ENCODE data around the gene GORAB. TPM values are rescaled to one million over a fixed set of nuclear protein-coding genes. Genes with fewer than 3 reads are reported as not detected.

Gene GORAB
- total and polyA plus RNA-seq, 2 donors from 2014 or later = 5.8 to 13.6 TPM

DNA sequence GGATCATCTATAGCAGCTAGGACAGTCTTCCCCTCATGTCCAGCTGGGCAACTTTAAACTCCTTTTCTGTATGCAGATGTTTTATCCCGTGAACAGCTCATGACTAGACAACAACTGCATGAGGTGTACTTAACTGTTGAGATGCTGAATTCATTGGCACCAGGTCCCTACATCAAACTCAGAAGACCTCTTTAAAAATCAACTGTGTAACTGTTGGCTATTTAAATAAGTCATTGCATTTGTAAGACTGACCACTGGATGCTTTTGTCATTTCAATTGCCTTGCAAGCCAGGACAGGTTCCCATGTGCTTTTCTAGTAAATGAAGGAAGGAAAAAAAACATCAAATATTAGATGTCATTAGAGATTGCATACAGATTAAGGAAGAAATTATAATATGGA lies 28.3 kb upstream of the GORAB start:
- FAIRE-seq (no peak), DNase-seq (no peak)
- TF ChIP-seq, protein P1, sequence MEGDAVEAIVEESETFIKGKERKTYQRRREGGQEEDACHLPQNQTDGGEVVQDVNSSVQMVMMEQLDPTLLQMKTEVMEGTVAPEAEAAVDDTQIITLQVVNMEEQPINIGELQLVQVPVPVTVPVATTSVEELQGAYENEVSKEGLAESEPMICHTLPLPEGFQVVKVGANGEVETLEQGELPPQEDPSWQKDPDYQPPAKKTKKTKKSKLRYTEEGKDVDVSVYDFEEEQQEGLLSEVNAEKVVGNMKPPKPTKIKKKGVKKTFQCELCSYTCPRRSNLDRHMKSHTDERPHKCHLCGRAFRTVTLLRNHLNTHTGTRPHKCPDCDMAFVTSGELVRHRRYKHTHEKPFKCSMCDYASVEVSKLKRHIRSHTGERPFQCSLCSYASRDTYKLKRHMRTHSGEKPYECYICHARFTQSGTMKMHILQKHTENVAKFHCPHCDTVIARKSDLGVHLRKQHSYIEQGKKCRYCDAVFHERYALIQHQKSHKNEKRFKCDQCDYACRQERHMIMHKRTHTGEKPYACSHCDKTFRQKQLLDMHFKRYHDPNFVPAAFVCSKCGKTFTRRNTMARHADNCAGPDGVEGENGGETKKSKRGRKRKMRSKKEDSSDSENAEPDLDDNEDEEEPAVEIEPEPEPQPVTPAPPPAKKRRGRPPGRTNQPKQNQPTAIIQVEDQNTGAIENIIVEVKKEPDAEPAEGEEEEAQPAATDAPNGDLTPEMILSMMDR (IDR thresholded peaks at IDR 0.05; ENCODE audit: borderline replicate concordance, extremely low read depth, insufficient read depth) = no peak
- Histone ChIP-seq H3K4me1 (ENCODE audit: control insufficient read depth in 2 of 3, insufficient read depth in 2 of 3, low read depth in 1 of 3, low read length in 3 of 3) (no peaks in the 10 kb centered on the region), H3K27me3 (ENCODE audit: control insufficient read depth, insufficient read depth, low read length) (no peaks in the 10 kb centered on the region), H3K27ac (ENCODE audit: low read depth in 2 of 2, low read length in 2 of 2) (no peak overlapping the region), H3K9ac (ENCODE audit: low read length in 3 of 3) (no peak overlapping the region), H3K4me3 (ENCODE audit: low read length in 3 of 3) (no peak overlapping the region), H3K36me3 (ENCODE audit: control insufficient read depth in 2 of 3, insufficient read depth in 3 of 3, low read length in 3 of 3) (no peaks in the 10 kb centered on the region), H3K9me3 (ENCODE audit: control insufficient read depth in 2 of 3, insufficient read depth in 1 of 3, low read length in 3 of 3) (no peaks in the 10 kb centered on the region)
- intact Hi-C loops (cut with DNase I) = no loop called here

- H3K27ac ChIP-seq (ENCODE audit: low read depth in 2 of 2, low read length in 2 of 2) = no peak overlapping the region
- H3K4me3 ChIP-seq (ENCODE audit: low read length in 3 of 3) = no peak overlapping the region
- TF ChIP-seq, protein P1 (IDR thresholded peaks at IDR 0.05; ENCODE audit: borderline replicate concordance, extremely low read depth, insufficient read depth) = no peak
- intact Hi-C loops (cut with DNase I) = no loop called here
- FAIRE-seq (no peak), DNase-seq (no peak)
- no peak overlapping the region for H3K9ac ChIP-seq (ENCODE audit: low read length in 3 of 3)
- no peaks in the 10 kb centered on the region for H3K27me3 ChIP-seq (ENCODE audit: control insufficient read depth, insufficient read depth, low read length)
- H3K4me1 ChIP-seq (ENCODE audit: control insufficient read depth in 2 of 3, insufficient read depth in 2 of 3, low read depth in 1 of 3, low read length in 3 of 3) = no peaks in the 10 kb centered on the region
- H3K36me3 ChIP-seq (ENCODE audit: control insufficient read depth in 2 of 3, insufficient read depth in 3 of 3, low read length in 3 of 3) = no peaks in the 10 kb centered on the region
- no peaks in the 10 kb centered on the region for H3K9me3 ChIP-seq (ENCODE audit: control insufficient read depth in 2 of 3, insufficient read depth in 1 of 3, low read length in 3 of 3)
Measured at GRCh38 chr1:170510163-170510562, 21.8 kb upstream of the GORAB start.

DNA sequence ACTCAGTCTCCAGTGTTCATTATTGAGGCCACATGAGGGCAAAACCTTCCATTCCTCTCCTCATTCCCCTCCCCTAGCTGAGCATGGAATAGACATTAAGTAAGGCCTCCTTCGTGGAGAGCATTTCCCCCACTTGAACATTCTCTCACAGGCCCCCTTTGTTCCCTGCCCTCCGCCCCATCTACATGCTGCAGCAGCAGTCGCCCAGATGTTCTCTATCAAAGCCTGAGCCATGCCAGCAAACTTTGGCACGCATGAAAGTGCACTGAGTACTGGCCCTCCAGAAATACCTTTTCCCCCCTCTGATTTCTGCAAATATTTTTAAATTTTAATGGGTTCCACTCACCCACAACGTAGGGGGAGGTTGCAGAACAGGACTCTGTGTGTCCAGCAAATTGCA lies 20.9 kb upstream of the GORAB start:
- no peak overlapping the region for H3K9ac ChIP-seq (ENCODE audit: low read length in 3 of 3)

More for the DNA sequence above, 20.9 kb upstream of the GORAB start:
- no peaks in the 10 kb centered on the region for H3K27me3 ChIP-seq (ENCODE audit: control insufficient read depth, insufficient read depth, low read length)
- H3K27ac ChIP-seq (ENCODE audit: low read depth in 2 of 2, low read length in 2 of 2) = no peak overlapping the region
- no peaks in the 10 kb centered on the region for H3K4me1 ChIP-seq (ENCODE audit: control insufficient read depth in 2 of 3, insufficient read depth in 2 of 3, low read depth in 1 of 3, low read length in 3 of 3)
- intact Hi-C loops (cut with DNase I) = no loop called here
- no peaks in the 10 kb centered on the region for H3K9me3 ChIP-seq (ENCODE audit: control insufficient read depth in 2 of 3, insufficient read depth in 1 of 3, low read length in 3 of 3)
- H3K4me3 ChIP-seq (ENCODE audit: low read length in 3 of 3) = no peak overlapping the region
- DNase-seq = no peak
- FAIRE-seq = no peak
- TF ChIP-seq, protein P1 (IDR thresholded peaks at IDR 0.05; ENCODE audit: borderline replicate concordance, extremely low read depth, insufficient read depth) = no peak
- H3K36me3 ChIP-seq (ENCODE audit: control insufficient read depth in 2 of 3, insufficient read depth in 3 of 3, low read length in 3 of 3) = no peaks in the 10 kb centered on the region

All from kidney (tissue), 14 donors.